ENCODE data around the gene CNP.

CNP gene

DNA sequence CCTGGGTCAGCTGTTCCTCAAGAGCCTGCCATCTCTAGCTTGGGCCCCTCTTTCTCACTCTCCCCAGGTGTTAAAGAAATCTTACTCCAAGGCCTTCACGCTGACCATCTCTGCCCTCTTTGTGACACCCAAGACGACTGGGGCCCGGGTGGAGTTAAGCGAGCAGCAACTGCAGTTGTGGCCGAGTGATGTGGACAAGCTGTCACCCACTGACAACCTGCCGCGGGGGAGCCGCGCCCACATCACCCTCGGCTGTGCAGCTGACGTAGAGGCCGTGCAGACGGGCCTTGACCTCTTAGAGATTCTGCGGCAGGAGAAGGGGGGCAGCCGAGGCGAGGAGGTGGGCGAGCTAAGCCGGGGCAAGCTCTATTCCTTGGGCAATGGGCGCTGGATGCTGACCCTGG, 6.8 kb downstream of the CNP start:
- DNase-seq (ENCODE audit: low spot score), result no peak

DNA sequence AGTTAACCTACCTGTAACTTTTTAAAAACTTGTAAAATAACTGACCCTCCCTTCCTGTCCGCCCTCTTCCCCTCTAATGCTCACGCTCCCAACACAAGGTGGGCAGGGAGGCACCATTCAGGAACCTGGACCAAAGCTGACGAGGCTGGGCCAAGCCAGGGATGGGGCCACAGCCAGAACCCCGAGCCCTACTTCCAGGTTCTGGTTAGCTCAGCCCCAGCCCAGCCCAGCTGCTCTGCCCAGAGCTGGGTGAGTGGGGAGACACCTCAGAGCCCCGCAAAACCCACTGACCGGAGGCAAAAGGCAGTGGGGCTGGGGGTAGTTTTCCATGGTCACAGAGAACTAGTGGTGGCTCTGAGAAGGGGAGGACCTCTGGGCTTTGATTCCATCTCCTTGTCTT, 7.4 kb downstream of the CNP start:
- no peak for DNase-seq (ENCODE audit: low spot score)

DNA sequence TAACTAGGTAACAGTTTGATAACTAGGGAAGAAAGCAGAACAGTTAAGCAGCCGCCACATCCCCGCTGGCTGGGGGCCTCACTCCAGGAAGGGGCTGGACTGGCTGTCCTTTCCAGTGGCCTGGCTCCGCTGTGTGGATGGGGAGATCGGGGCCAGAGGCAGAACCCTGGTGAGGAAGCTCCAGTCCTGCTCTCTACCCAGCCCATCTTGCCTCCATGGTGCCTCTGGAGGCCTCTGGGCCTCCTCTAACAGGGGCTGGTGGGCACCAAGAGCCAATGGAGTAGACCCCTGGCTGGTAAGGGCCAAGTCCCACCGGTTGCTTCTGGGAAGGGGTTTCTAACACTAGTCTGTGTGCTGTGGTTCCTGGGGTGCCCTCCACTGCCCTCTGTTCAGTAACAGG, 8.1 kb downstream of the CNP start:
- no peak for DNase-seq (ENCODE audit: low spot score)

DNA sequence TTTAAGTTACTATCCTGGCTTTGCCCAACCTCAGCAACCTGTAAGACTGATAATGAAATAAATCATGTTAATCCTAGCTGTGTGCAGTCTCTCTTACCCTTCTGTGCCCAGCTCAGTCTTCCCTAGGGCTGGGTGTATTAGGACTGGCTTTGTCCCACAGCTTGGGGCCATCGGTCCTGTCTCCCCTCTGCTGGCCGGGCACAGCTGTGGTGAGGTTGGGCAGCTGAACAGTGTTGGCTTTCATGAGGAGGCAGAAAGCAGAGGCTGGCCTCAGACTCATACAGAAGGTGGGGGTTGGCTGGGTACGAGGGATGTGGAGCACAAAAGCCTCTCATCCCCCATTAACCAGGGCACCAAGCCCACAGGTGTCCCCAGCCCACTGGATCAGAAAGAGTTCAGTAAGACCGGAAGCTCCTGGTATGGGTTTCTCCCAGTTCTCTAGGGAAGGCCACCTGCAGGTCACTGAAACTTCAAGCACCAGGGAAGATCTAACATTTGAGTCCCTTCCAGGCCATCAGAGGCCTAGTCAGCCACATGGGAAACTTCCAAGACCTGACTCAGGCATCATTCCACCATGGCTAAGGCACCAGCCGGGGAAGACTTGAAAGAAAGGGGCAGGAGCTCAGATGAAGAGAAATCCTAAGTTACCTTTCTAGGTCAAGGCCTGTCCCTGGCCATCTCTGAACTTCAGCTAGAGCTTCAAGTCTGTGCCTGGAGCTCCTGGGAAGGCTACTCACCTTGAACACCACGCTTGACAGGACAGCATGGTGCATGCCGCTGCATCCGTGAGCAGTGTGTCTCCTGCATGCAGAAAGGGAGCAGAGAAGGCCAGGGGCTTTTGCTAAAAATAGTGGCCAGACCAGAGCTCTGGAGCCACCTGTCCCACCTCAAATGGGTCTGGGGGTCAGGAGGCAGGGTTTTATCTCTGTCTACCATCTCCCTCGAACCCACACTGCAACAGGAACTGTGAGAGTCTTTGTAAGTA, 8.8 kb downstream of the CNP start:
- peak; percentile 94 for DNase-seq (ENCODE audit: low spot score)

DNA sequence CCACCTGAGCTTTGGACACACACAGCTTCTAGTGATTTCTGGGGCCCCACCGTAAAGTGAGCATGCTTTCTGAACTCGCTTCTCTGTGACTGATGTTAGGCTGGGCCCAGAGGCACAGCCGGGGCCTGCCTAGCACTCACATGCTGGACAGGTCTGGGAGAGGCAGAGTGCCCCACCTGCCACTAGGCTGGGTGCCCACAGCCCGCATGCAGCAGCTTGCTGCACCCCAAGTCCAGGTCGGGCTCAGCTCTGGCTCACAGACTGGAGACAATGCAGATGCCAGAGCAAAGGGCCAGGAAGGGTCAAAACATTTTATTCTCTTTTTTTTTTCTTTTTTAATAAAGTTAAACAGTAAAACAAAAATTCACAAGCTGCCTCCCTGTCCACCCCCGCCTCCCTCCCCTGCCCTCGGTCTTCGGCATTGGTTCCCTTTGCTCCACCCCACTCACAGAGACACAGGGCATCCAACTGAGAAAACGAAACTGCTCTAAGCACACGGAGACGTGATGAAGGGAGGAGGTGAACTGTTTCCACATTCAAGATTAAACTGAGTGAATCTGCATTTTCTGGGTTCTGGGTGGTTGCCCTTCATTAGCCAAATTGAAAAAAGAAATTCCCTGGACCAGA, 9.7 kb downstream of the CNP start:
- no peak for DNase-seq (ENCODE audit: low spot score)

DNA sequence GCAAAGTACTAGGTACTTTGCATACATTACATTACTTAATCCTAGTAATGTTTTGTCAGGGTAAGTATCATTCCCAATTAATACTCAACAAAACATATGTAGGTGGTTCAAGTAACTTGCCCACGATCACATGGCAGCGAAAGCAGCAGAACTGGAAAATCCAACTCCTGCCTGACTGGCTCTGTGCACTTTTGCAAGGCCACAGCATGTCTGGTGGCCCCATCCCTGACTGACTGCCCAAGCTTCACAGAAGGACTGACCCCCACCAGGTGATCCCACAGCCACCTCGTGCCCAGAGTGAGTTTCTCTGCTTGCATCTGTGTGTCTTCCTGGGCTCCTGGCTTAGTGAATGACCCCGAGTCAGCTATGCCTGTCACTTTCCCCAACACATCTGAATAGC, 11.4 kb downstream of the CNP start:
- DNase-seq (ENCODE audit: low spot score), result no peak

DNA sequence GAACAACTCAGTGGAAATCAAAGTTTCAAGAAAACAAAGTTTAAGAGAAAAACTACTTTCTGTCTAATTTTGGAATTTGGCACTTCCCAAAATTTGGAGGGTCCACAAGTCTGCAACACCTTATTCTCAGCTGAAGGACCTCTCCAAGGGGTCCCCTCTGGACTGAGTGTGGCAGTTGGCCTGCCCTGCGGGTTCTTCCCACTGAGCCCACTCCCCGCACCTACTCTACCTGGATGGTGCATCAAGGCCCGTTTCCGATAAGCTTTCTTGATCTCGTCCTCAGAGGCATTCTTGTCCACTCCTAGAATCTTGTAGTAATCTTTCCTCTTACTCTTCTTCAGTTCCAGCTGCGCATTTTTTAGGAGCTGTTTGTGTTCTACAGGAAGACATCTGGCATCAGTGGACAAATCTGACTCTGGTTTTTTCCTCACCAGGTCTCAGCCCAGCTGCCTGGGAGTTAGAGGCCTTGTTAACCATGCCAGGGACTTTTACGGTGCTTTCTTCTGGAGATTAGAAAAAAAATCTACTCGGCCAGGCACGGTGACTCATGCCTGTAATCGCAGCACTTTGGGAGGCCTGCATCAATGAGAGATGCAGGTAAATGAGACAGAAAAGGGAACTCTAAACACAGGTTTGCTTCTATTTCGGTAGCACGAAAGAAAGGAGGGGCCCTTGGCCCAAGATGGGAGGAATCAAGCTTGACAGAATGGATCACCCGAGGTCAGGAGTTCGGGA, 15.6 kb downstream of the CNP start:
- DNase-seq (ENCODE audit: low spot score), result no peak

DNA sequence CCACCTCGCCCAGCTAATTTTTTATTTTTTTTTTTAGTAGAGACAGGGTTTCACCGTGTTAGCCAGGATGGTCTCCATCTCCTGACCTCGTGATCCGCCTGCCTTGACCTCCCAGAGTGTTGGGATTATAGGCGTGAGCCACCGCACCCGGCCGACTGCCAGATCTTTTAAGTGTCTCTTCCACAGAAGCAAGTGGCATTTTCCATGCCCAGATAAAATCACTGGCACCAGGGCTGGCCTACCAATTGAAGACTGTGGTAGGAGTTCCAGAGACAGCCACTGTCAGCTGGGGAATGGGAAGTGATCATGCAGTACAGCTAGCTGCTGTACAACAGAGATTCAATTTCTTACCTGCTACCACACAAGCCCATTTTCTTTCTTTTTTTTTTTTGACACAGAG, 17.9 kb downstream of the CNP start:
- no peak for DNase-seq (ENCODE audit: low spot score)

DNA sequence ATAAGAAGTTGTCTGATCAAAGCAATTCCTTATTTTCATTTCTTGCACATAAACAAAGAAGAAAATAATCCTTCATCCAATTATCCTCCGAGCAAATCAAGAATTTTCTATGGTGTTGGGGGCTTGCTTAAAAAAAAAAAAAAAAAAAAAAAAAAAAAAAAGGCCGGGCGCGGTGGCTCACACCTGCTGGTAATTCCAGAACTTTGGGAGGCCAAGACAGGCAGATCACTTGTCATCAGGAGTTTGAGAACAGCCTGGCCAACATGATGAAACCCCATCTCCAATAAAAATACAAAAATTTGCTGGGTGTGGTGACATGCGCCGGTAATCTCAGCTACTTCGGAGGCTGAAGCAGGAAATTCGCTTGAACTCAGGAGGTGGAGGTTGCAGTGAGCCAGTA, 19.3 kb downstream of the CNP start:
- DNase-seq (ENCODE audit: low spot score), result no peak

DNA sequence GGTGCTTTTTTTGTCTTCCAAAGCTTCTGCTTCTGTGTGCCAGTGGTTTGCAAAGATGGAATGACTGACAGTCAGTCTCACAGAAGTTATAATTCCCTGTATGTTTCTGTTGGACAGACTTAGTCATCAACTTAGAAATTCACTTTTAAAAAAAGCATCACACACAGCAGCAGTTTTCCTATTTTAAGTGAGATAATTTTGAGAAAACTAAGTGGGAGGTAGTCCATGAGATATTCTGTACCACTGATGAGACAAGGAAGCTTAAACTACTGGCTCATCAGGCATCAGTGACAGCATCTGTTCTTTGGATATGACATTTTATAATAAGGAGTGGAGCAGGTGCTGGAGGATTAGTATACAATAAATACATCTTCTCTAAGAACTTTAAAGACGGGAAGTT, 20.0 kb downstream of the CNP start:
- no peak for DNase-seq (ENCODE audit: low spot score)

DNA sequence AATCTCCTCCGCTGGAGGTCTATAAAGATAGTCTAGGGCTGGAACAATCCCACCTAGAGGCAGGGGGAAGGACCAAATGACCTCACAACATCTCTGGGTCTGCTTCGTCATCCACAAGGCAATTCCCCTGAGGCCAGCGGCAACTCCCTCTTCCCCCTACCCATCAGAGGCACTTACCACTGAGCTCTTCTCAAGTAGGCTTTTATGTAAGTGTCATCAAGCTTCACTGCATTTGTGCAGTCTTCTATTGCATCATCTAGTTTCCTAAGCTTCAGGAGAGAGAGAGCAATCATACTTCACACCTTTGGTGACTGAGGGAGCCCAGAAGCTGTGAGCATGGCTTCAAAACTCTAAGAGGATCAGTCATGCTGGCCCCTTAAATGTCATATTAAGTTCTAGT, 21.0 kb downstream of the CNP start:
- DNase-seq (ENCODE audit: low spot score), result no peak

DNA sequence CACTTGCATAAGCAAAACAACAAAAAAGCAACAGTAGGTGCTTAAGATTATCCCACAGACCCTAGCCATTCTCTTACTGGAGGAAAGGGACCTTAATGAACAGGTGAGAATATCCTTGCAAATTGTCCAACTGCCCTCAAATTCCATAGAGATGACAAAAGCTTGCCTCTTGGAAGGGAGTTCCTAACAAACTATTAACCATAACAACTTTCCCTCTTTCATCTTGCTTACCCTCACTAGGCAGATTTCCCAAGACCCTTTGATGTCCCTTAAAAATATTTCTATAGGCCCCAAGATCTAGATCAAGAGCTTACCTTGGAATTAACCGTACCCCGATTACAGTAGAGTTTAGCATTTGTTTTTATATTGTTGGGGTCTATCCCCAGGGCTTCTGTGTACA, 21.8 kb downstream of the CNP start:
- DNase-seq (ENCODE audit: low spot score), result no peak

DNA sequence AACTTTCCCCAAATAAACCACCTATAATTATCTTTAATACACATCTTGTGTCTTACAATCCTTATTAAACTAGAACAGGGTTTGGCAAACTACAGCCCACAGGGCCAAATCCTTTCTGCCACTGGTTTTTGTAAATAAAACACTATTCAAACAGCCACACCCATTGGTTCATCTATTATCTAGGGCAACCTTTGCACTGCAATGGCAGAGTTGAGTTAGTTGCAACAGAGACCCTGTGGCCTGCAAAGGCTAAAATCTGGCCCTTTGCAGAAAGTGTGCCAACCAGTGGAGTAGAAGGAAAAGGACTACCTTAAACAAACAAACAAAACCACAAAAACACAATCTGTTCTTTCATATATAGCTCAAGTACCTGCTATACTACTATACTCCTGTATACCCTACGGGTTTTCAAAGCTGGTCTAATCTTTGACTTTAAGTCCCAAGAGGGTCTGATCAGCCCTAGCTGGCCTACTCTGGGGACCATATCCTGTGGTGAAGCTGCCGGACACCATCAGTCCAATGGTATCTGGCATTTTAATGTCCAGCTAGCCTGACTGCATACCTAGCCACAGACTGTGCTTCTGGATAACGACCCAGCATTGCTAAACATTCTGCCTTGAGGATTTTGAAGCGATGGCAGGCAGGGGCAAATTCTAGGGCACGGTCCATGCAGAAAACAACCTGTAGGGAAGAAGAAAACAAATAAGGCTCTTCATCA, 23.3 kb downstream of the CNP start:
- DNase-seq (ENCODE audit: low spot score), result no peak

DNA sequence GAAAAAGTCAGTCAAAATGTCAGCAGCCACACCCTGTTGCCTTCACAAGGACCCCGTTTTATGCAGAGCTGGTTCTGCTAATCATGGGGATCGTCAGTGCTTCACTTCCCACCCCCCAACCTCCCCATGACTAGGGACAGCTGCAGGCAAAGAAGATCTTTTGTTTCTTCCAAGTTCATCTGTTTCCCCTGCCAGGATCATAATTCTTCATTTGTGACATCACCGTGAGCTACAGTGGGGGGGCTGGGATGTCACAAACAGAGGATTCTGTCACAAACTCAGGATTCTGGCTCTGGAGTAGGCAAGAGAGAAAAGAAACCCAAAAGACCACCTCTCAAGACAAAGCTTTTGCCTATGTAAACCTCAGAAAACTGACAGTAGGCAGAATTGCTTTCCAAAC, 26.0 kb downstream of the CNP start:
- DNase-seq (ENCODE audit: low spot score), result peak; percentile 97

DNA sequence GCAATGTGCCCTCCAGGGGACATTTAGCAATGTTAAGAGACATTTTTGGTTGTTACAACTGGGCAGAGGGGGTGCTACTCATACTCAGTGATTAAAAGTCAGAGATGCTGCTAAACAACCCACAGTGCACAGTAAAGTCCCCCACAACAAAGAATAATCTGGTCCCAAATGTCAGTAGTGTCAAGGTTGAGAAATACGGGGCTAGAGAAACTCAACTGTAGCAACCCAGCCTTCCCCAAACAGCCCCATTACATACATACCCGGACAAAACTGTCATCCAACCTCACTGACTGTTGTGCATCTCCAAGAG, 30.2 kb downstream of the CNP start:
- no peak for DNase-seq (ENCODE audit: low spot score)

DNA sequence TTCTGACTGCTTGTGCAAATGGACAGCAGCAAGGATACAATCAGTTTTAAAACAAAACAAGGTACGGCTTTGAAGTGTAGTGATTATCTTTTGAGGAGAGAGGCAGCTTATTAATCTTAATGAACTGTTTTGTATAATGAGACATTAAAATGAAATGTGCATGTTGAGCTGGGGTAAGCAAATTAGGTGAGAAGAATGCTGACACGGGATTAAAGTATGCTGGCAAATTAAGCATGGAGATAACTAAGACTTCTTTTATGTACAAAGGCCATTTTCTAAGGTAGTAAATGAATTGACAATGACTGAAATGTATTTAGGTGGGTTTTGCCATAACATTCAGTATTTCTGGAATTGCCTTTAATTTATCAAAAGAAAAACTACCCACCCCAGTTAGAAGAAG, 31.9 kb downstream of the CNP start:
- DNase-seq (ENCODE audit: low spot score), result no peak

DNA sequence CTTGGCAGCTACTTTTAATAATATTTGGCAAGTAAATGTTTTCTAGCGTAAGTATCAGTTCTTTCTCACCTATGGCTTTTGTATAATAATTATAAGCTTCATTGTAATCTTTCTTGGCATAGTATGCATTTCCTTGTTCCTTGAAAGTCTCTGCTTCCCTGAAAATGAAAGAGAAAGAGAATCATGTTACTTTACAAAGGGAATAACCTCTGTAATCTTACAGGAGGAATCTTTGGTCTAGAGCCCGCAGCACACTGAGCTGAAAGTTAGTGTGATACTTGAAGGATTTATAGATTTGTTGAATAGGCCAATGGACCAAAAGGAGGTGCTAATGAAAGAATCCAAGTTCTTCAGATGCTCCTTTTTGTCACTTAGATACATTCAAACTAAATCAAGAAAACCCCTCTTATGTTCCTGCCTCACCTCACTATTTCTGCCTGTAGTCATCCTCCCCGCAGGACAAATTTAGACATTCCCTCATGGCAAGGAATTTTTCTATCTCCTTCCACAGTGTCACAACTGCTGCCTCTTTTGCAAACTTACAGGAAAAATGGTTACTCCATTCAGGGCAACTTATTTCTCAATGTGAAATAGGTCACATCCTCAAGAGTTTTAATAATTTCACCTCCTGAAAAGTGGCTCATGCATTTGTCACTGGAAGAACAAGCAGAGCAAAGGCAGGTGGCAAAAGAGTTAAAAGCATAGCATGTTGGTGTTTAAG, 34.0 kb downstream of the CNP start:
- no peak for DNase-seq (ENCODE audit: low spot score)

DNA sequence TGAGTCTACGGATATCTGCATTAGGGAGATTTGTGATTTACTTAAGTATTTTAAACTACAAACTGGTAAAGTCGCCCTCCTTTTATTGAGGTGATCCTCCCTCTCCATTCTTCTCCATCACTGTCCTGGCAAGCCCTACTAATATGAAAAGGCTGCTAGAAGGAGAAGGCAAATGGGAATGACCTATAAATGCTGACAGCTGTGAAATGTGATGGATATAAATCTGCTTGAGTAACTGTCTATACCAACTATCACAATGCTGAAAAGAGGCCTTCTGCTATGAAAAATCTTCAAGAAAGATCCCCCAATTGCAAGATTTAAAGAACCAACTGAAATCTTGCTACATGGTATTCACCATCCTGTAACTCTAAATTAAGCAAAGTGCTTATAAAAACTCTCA, 35.1 kb downstream of the CNP start:
- no peak for DNase-seq (ENCODE audit: low spot score)

DNA sequence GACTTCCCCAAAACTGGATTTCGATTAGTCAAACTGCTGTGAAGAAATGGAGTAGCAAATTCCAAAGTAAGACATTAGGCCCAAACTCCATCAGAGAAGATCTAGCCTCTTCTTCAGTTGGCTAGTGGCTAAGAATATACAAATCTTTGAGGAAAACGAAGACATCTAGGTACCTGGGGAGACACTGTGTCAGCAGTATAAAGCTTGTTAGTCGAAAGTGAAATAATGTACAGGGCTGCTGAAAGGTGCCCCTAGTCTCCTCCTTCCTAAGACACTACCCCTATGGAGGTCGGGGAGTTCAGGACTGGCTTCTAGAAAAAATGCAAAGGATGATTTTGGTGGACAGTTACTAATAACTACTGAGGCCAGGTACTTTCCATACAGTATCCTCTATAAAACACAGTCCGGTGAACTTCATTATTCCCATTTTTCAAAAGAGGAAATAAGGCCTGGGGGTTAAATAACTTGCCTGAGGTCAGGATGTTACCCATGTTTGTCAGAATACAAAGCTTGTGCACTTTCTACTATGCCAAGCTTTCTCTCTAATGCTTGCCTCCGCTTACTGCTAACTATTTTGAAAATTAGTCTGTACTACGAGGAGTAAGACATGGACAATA, 35.7 kb downstream of the CNP start:
- DNase-seq (ENCODE audit: low spot score), result no peak

DNA sequence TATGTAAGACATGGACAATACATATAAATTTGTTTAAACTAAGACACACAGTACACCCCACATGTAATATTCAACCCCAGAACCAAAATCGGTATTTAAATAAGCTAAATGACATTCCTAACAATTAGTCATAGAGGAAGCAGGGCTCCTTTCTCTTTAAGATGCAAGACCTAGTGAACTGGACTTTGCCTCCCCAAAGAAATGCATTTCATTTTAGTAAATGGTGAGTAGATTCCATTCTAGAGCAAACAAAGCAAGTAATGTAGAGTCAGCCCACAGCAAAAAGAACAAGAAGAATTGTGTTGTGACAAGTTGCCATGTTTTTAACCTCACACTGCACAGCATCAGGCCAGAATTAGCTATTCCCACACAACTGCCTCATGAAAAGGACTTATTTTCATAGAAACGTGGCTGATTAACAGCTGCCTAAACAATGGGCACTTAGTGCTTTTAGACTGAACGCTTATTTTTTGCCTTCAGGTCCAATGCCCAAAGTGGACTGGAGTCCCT, 36.3 kb downstream of the CNP start:
- DNase-seq (ENCODE audit: low spot score), result peak; percentile 85

DNA sequence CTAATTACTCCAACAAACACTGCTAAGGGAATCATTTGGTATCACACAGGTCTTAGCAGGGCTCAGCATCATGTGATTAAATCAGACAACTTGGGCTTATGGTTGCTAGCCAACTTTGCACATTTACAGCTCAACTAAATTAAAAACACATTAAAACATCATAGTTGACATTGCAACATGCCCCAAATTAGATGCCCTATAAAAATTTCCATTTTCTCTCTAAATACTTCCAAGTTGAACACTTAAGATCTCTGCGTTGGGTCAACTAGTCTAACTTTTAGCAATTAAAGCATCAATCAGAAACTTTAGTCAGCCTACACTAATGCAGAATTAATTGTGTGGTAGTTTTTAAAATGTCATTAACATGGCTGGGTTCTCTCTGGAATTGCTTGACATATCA, 38.6 kb downstream of the CNP start:
- no peak for DNase-seq (ENCODE audit: low spot score)
